A549 (cell line): ENCODE measurements around the gene CASP3.

ENCODE experiments used
- CHD2 ChIP-seq: fragments of 150-350 bp; IDR thresholded peaks from 2 replicates; pipeline ENCODE4 v1.6.1; 2014; ENCODE audit warnings: low read length; ENCODE audit not compliant: partially characterized antibody
- CTCF ChIP-seq: fragments of >200 bp; sonication (Bioruptor Twin); formaldehyde crosslinking; IDR thresholded peaks from 3 replicates; pipeline ENCODE4 v1.5.1; 2016
- POLR2A ChIP-seq: IDR thresholded peaks from 2 replicates; pipeline ENCODE4 v1.6.1; 2012; ENCODE audit warnings: mild to moderate bottlenecking, low read length
- SREBF2 ChIP-seq: fragments of 450-650 bp; IDR thresholded peaks from 2 replicates; pipeline ENCODE4 v1.6.1; 2014; ENCODE audit warnings: mild to moderate bottlenecking, moderate library complexity
- USF2 ChIP-seq: fragments of 450-650 bp; IDR thresholded peaks from 2 replicates; pipeline ENCODE4 v1.6.1; 2014; ENCODE audit warnings: antibody characterized with exemption

DNA sequence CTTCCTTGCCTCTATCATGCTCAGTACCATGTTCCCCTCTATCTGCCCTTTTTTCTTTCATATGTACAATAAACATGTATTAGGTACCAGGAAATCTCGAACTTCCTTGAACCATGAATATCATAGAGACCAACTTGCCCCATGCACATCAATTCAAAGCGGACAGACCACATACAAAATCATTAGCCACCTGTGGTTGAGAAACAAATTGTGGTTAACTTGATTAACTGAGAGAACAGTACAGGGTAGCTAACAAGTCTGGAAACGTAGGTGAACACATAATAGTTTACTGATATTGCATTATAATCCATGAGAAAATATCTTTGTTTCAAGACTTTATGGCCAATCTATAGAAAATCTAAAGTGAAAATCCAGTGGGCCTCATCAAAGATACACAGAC lies 8.2 kb downstream of the CASP3 start:
- TF ChIP-seq CTCF (no peak), USF2 (no peak), SREBF2 (no peak), CHD2 (no peak), POLR2A (no peak)
